GM23338 (cell line): ENCODE measurements around the gene CRYM. TPM values are rescaled to one million over a fixed set of nuclear protein-coding genes. Genes with fewer than 3 reads are reported as not detected.

Experiments
- ATAC-seq: fragments of 200-7000 bp; cut with Tn5 transposase; 3 replicates; pipeline ENCODE4 v1.9.1; 2020
- DNase-seq: peaks from one replicate; pipeline ENCODE4 v3.0.0-alpha.2; 2015; ENCODE audit warnings: low spot score
- H2AFZ ChIP-seq: fragments of 200-600 bp; sonication (generic); 2 replicates; pipeline ENCODE4 v1.8.0; 2016; ENCODE audit warnings: antibody characterized with exemption, mild to moderate bottlenecking, moderate library complexity
- H3F3A ChIP-seq: fragments of 200-600 bp; sonication (generic); replicated peaks from 2 replicates; pipeline ENCODE4 v1.8.0; 2017; ENCODE audit warnings: antibody characterized with exemption, mixed run types, low read depth
- H3K27ac ChIP-seq: fragments of 200-600 bp; sonication (generic); 2 replicates; pipeline ENCODE4 v1.6.1; 2016; ENCODE audit warnings: low read depth
- H3K27me3 ChIP-seq: fragments of 200-600 bp; sonication (generic); 2 replicates; pipeline ENCODE4 v1.8.0; 2016; ENCODE audit warnings: mild to moderate bottlenecking, mixed run types, moderate library complexity; ENCODE audit not compliant: insufficient read depth
- H3K36me3 ChIP-seq: fragments of 200-600 bp; sonication (generic); 2 replicates; pipeline ENCODE4 v1.8.0; 2016; ENCODE audit warnings: mild to moderate bottlenecking; ENCODE audit not compliant: insufficient read depth
- H3K4me1 ChIP-seq: fragments of 200-600 bp; sonication (generic); 2 replicates; pipeline ENCODE4 v1.8.0; 2016; ENCODE audit warnings: mild to moderate bottlenecking, moderate library complexity; ENCODE audit not compliant: insufficient read depth
- H3K4me2 ChIP-seq: fragments of 200-600 bp; sonication (generic); 2 replicates; pipeline ENCODE4 v1.7.1; 2017; ENCODE audit warnings: mixed run types
- H3K4me3 ChIP-seq: fragments of 200-600 bp; sonication (generic); 2 replicates; pipeline ENCODE4 v1.6.1; 2016; ENCODE audit warnings: mixed run types
- H3K79me2 ChIP-seq: fragments of 200-600 bp; sonication (generic); replicated peaks from 2 replicates; pipeline ENCODE4 v1.8.0; 2017; ENCODE audit warnings: mild to moderate bottlenecking; ENCODE audit not compliant: insufficient read depth
- H3K9me2 ChIP-seq: fragments of 200-600 bp; sonication (generic); 2 replicates; pipeline ENCODE4 v1.8.0; 2017; ENCODE audit not compliant: insufficient read depth
- H4K20me1 ChIP-seq: fragments of 200-600 bp; sonication (generic); replicated peaks from 2 replicates; pipeline ENCODE4 v1.8.0; 2017; ENCODE audit warnings: mild to moderate bottlenecking; ENCODE audit not compliant: insufficient read depth
- H3K27ac Mint-ChIP-seq: 2 replicates; pipeline ENCODE4 v1.8.0; 2020; ENCODE audit warnings: inconsistent platforms, mild to moderate bottlenecking, moderate library complexity, mixed read lengths
- H3K27me3 Mint-ChIP-seq: 3 replicates; pipeline ENCODE4 v1.8.0; 2022; ENCODE audit warnings: low read depth, mild to moderate bottlenecking, moderate library complexity, mixed read lengths, inconsistent platforms; ENCODE audit not compliant: insufficient read depth, poor library complexity
- H3K36me3 Mint-ChIP-seq: 3 replicates; pipeline ENCODE4 v1.8.0; 2021; ENCODE audit warnings: low read depth, mild to moderate bottlenecking, inconsistent platforms, moderate library complexity, mixed read lengths
- H3K4me1 Mint-ChIP-seq: 3 replicates; pipeline ENCODE4 v1.8.0; 2020; ENCODE audit warnings: mild to moderate bottlenecking, inconsistent platforms, mixed read lengths
- H3K4me3 Mint-ChIP-seq: 3 replicates; pipeline ENCODE4 v1.8.0; 2021; ENCODE audit warnings: moderate library complexity, mild to moderate bottlenecking, inconsistent platforms, mixed read lengths
- H3K9me3 Mint-ChIP-seq: 3 replicates; pipeline ENCODE4 v1.8.0; 2020; ENCODE audit warnings: moderate library complexity, mild to moderate bottlenecking, inconsistent platforms, mixed read lengths
- CREB1 ChIP-seq: fragments of 250-450 bp; sonication (Bioruptor Pico); IDR thresholded peaks from 2 replicates; pipeline ENCODE4 v1.5.0; 2020; ENCODE audit warnings: low read depth, mild to moderate bottlenecking, moderate library complexity
- EZH2phosphoT487 ChIP-seq: fragments of 200-600 bp; sonication (generic); IDR thresholded peaks from one replicate; pipeline ENCODE4 v1.8.1; 2018; ENCODE audit warnings: antibody characterized with exemption; ENCODE audit not compliant: unreplicated experiment
- JUNB ChIP-seq: IDR thresholded peaks from one replicate; pipeline ENCODE4 v1.6.1; 2016; ENCODE audit warnings: antibody characterized with exemption; ENCODE audit not compliant: unreplicated experiment
- NANOG ChIP-seq: IDR thresholded peaks from 2 replicates; pipeline ENCODE4 v1.6.1; 2016; ENCODE audit warnings: antibody characterized with exemption, borderline replicate concordance
- POLR2AphosphoS5 ChIP-seq: IDR thresholded peaks from 2 replicates; pipeline ENCODE4 v1.6.1; 2016; ENCODE audit warnings: antibody characterized with exemption, low read depth
- STAT1 ChIP-seq: IDR thresholded peaks from one replicate; pipeline ENCODE4 v1.6.1; 2016; ENCODE audit warnings: antibody characterized with exemption; ENCODE audit not compliant: unreplicated experiment
- ZNF114 ChIP-seq: fragments of 250-450 bp; sonication (Bioruptor Pico); IDR thresholded peaks from 2 replicates; pipeline ENCODE4 v1.5.0; 2020; ENCODE audit warnings: mild to moderate bottlenecking, moderate library complexity
- ZNF331 ChIP-seq: fragments of 250-450 bp; sonication (Bioruptor Pico); IDR thresholded peaks from 2 replicates; pipeline ENCODE4 v1.5.0; 2020; ENCODE audit warnings: low read depth, mild to moderate bottlenecking, moderate library complexity
- polyA plus RNA-seq: library from polyadenylated mRNA; unstranded; fragments of >200 nt; fragmentation: Nextera tagmentation; extraction: Ambion mirVana; gene quantifications from 2 replicates; pipeline ENCODE4 v1.2.1, GENCODE V29; 2016
- total RNA-seq: library from RNA; depleted of rRNA; stranded (reverse); fragments of >200 nt; shearing (Covaris generic); gene quantifications from 2 replicates; pipeline ENCODE4 v1.2.3, GENCODE V29; 2014
- TF ChIP-seq, protein P1 (sequence below): IDR thresholded peaks from one replicate; pipeline ENCODE4 v1.6.1; 2018; ENCODE audit warnings: antibody characterized with exemption; ENCODE audit not compliant: unreplicated experiment
- TF ChIP-seq, protein P2 (sequence below): fragments of 250-450 bp; sonication (Bioruptor Pico); IDR thresholded peaks from 2 replicates; pipeline ENCODE4 v1.5.0; 2020; ENCODE audit warnings: mild to moderate bottlenecking, moderate library complexity
- TF ChIP-seq, protein P3 (sequence below), 2 experiments: fragments of 200-600 bp in 1 of 2; sonication (generic) in 1 of 2; conservative IDR thresholded peaks; 2 replicates each; pipeline versions ENCODE4 v1.5.1 to v1.6.1; 2016 to 2017; ENCODE audit warnings: antibody characterized with exemption in 2 of 2, low read depth in 2 of 2, mild to moderate bottlenecking in 2 of 2, moderate library complexity in 1 of 2
- TF ChIP-seq, protein P4 (sequence below): IDR thresholded peaks from 2 replicates; pipeline ENCODE4 v1.6.1; 2016; ENCODE audit warnings: antibody characterized with exemption

CRYM gene
- total and polyA plus RNA-seq, 2 experiments from 2014 or later, result 15.2 to 18.0 TPM

DNA sequence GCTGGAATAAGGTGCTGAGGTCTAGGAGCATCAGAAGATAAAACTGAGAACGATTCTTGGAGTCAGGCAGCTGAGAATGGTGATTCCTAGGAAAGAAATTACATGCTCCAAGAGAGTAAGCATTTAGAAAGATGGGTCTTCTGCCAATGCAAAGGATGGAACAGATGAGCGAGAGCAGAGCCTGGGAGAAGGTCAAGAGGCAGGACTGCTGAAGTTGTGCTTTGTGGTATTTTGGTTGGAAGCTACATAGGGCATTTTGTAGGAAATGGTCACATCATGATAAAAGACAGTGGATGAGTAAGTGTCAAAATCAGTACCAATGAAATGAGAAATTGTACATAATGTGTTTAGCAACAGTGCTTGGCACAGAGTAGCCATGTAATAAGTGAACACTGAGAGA is 1.4 kb upstream of the CRYM start:
- H3K79me2 ChIP-seq, result no peaks in the 10 kb centered on the region
- Mint-ChIP-seq H3K27me3 (peaks cover 14% of the 10 kb centered on the region), H3K4me3 (no peak overlapping the region), H3K27ac (no peak overlapping the region), H3K4me1 (peaks cover 13% of the 10 kb centered on the region; the same call in 2 of the 3 replicates), H3K9me3 (peaks cover 4% of the 10 kb centered on the region; the same call in 1 of the 3 replicates), H3K36me3 (no peaks in the 10 kb centered on the region)
- no peaks in the 10 kb centered on the region; the same call in 1 of the 2 replicates for H4K20me1 ChIP-seq
- no peak overlapping the region for H3K4me3 ChIP-seq
- TF ChIP-seq JUNB (no peak), ZNF331 (CRISPR knock-in tag) (no peak), STAT1 (no peak), EZH2phosphoT487 (no peak), CREB1 (CRISPR knock-in tag) (no peak), POLR2AphosphoS5 (no peak), NANOG (no peak), ZNF114 (CRISPR knock-in tag) (no peak)
- TF ChIP-seq, protein P1, sequence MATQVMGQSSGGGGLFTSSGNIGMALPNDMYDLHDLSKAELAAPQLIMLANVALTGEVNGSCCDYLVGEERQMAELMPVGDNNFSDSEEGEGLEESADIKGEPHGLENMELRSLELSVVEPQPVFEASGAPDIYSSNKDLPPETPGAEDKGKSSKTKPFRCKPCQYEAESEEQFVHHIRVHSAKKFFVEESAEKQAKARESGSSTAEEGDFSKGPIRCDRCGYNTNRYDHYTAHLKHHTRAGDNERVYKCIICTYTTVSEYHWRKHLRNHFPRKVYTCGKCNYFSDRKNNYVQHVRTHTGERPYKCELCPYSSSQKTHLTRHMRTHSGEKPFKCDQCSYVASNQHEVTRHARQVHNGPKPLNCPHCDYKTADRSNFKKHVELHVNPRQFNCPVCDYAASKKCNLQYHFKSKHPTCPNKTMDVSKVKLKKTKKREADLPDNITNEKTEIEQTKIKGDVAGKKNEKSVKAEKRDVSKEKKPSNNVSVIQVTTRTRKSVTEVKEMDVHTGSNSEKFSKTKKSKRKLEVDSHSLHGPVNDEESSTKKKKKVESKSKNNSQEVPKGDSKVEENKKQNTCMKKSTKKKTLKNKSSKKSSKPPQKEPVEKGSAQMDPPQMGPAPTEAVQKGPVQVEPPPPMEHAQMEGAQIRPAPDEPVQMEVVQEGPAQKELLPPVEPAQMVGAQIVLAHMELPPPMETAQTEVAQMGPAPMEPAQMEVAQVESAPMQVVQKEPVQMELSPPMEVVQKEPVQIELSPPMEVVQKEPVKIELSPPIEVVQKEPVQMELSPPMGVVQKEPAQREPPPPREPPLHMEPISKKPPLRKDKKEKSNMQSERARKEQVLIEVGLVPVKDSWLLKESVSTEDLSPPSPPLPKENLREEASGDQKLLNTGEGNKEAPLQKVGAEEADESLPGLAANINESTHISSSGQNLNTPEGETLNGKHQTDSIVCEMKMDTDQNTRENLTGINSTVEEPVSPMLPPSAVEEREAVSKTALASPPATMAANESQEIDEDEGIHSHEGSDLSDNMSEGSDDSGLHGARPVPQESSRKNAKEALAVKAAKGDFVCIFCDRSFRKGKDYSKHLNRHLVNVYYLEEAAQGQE, result no peak
- TF ChIP-seq, protein P2, sequence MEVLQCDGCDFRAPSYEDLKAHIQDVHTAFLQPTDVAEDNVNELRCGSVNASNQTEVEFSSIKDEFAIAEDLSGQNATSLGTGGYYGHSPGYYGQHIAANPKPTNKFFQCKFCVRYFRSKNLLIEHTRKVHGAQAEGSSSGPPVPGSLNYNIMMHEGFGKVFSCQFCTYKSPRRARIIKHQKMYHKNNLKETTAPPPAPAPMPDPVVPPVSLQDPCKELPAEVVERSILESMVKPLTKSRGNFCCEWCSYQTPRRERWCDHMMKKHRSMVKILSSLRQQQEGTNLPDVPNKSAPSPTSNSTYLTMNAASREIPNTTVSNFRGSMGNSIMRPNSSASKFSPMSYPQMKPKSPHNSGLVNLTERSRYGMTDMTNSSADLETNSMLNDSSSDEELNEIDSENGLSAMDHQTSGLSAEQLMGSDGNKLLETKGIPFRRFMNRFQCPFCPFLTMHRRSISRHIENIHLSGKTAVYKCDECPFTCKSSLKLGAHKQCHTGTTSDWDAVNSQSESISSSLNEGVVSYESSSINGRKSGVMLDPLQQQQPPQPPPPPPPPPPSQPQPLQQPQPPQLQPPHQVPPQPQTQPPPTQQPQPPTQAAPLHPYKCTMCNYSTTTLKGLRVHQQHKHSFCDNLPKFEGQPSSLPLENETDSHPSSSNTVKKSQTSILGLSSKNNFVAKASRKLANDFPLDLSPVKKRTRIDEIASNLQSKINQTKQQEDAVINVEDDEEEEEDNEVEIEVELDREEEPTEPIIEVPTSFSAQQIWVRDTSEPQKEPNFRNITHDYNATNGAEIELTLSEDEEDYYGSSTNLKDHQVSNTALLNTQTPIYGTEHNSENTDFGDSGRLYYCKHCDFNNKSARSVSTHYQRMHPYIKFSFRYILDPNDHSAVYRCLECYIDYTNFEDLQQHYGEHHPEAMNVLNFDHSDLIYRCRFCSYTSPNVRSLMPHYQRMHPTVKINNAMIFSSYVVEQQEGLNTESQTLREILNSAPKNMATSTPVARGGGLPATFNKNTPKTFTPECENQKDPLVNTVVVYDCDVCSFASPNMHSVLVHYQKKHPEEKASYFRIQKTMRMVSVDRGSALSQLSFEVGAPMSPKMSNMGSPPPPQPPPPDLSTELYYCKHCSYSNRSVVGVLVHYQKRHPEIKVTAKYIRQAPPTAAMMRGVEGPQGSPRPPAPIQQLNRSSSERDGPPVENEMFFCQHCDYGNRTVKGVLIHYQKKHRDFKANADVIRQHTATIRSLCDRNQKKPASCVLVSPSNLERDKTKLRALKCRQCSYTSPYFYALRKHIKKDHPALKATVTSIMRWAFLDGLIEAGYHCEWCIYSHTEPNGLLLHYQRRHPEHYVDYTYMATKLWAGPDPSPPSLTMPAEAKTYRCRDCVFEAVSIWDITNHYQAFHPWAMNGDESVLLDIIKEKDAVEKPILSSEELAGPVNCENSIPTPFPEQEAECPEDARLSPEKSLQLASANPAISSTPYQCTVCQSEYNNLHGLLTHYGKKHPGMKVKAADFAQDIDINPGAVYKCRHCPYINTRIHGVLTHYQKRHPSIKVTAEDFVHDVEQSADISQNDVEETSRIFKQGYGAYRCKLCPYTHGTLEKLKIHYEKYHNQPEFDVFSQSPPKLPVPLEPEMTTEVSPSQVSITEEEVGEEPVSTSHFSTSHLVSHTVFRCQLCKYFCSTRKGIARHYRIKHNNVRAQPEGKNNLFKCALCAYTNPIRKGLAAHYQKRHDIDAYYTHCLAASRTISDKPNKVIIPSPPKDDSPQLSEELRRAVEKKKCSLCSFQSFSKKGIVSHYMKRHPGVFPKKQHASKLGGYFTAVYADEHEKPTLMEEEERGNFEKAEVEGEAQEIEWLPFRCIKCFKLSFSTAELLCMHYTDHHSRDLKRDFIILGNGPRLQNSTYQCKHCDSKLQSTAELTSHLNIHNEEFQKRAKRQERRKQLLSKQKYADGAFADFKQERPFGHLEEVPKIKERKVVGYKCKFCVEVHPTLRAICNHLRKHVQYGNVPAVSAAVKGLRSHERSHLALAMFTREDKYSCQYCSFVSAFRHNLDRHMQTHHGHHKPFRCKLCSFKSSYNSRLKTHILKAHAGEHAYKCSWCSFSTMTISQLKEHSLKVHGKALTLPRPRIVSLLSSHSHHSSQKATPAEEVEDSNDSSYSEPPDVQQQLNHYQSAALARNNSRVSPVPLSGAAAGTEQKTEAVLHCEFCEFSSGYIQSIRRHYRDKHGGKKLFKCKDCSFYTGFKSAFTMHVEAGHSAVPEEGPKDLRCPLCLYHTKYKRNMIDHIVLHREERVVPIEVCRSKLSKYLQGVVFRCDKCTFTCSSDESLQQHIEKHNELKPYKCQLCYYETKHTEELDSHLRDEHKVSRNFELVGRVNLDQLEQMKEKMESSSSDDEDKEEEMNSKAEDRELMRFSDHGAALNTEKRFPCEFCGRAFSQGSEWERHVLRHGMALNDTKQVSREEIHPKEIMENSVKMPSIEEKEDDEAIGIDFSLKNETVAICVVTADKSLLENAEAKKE, result no peak
- TF ChIP-seq, protein P3, sequence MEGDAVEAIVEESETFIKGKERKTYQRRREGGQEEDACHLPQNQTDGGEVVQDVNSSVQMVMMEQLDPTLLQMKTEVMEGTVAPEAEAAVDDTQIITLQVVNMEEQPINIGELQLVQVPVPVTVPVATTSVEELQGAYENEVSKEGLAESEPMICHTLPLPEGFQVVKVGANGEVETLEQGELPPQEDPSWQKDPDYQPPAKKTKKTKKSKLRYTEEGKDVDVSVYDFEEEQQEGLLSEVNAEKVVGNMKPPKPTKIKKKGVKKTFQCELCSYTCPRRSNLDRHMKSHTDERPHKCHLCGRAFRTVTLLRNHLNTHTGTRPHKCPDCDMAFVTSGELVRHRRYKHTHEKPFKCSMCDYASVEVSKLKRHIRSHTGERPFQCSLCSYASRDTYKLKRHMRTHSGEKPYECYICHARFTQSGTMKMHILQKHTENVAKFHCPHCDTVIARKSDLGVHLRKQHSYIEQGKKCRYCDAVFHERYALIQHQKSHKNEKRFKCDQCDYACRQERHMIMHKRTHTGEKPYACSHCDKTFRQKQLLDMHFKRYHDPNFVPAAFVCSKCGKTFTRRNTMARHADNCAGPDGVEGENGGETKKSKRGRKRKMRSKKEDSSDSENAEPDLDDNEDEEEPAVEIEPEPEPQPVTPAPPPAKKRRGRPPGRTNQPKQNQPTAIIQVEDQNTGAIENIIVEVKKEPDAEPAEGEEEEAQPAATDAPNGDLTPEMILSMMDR (conservative IDR thresholded peaks at IDR 0.05; ENCODE audit: low read depth in 2 of 2), result no peak
- TF ChIP-seq, protein P4, sequence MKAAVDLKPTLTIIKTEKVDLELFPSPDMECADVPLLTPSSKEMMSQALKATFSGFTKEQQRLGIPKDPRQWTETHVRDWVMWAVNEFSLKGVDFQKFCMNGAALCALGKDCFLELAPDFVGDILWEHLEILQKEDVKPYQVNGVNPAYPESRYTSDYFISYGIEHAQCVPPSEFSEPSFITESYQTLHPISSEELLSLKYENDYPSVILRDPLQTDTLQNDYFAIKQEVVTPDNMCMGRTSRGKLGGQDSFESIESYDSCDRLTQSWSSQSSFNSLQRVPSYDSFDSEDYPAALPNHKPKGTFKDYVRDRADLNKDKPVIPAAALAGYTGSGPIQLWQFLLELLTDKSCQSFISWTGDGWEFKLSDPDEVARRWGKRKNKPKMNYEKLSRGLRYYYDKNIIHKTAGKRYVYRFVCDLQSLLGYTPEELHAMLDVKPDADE, result no peak
- H3K4me2 ChIP-seq, result no peak overlapping the region
- H3K27me3 ChIP-seq, result peaks cover 18% of the 10 kb centered on the region; the same call in 1 of the 2 replicates
- H3K9me2 ChIP-seq, result no peaks in the 10 kb centered on the region
- H3F3A ChIP-seq, result no peaks in the 10 kb centered on the region
- DNase-seq (no peak), ATAC-seq (no peak)
- H3K27ac ChIP-seq, result no peak overlapping the region
- no peak overlapping the region for H2AFZ ChIP-seq
- H3K36me3 ChIP-seq, result no peaks in the 10 kb centered on the region
- H3K4me1 ChIP-seq, result peaks cover 10% of the 10 kb centered on the region; the same call in 1 of the 2 replicates
